ENCODE data around the gene PSMD13.

PSMD13 gene

GRCh38 chr11:297051-297585 is 60.3 kb downstream of the PSMD13 start:
- no peaks in the 10 kb centered on the region for H3K36me3 ChIP-seq (ENCODE audit: control insufficient read depth, low read length)
- TF ChIP-seq EZH2phosphoT487 (IDR thresholded peaks at IDR 0.05; ENCODE audit: borderline replicate concordance, low read length) (no peak), CTCF (IDR thresholded peaks at IDR 0.05; ENCODE audit: low read depth, low read length, poor library complexity, severe bottlenecking) (no peak)
- no peak overlapping the region for H3K4me2 ChIP-seq (ENCODE audit: low read length)
- no peaks in the 10 kb centered on the region for H3K4me1 ChIP-seq (ENCODE audit: control insufficient read depth, low read length)
- H3K79me2 ChIP-seq (ENCODE audit: control insufficient read depth, low read length), result no peaks in the 10 kb centered on the region
- H3K27ac ChIP-seq (ENCODE audit: low read depth, low read length), result no peak overlapping the region
- no peaks in the 10 kb centered on the region for H3K9me3 ChIP-seq (ENCODE audit: control insufficient read depth, insufficient read depth, low read length)
- H3K27me3 ChIP-seq (ENCODE audit: control insufficient read depth, low read length), result peaks cover 6% of the 10 kb centered on the region; the same call in 1 of the 2 replicates
- H3F3A ChIP-seq (ENCODE audit: control insufficient read depth, insufficient read depth), result no peaks in the 10 kb centered on the region
- H4K20me1 ChIP-seq (ENCODE audit: control insufficient read depth, insufficient read depth, low read depth, low read length), result no peaks in the 10 kb centered on the region
- H3K4me3 ChIP-seq (ENCODE audit: low read length), result no peak overlapping the region
- H3K9me2 ChIP-seq (replicated peaks; ENCODE audit: control insufficient read depth, low read length), result no peaks in the 10 kb centered on the region

- Histone ChIP-seq H3K4me3 (ENCODE audit: low read length) (no peak overlapping the region), H3K4me1 (ENCODE audit: control insufficient read depth, low read length) (peaks cover 3% of the 10 kb centered on the region), H3K9me3 (ENCODE audit: control insufficient read depth, insufficient read depth, low read length) (no peaks in the 10 kb centered on the region), H3K36me3 (ENCODE audit: control insufficient read depth, low read length) (no peaks in the 10 kb centered on the region), H3F3A (ENCODE audit: control insufficient read depth, insufficient read depth) (no peaks in the 10 kb centered on the region), H3K4me2 (ENCODE audit: low read length) (no peak overlapping the region), H3K9me2 (replicated peaks; ENCODE audit: control insufficient read depth, low read length) (no peaks in the 10 kb centered on the region), H4K20me1 (ENCODE audit: control insufficient read depth, insufficient read depth, low read depth, low read length) (no peaks in the 10 kb centered on the region), H3K27me3 (ENCODE audit: control insufficient read depth, low read length) (peaks cover 6% of the 10 kb centered on the region; the same call in 1 of the 2 replicates), H3K79me2 (ENCODE audit: control insufficient read depth, low read length) (no peaks in the 10 kb centered on the region), H3K27ac (ENCODE audit: low read depth, low read length) (no peak overlapping the region)
- TF ChIP-seq EZH2phosphoT487 (IDR thresholded peaks at IDR 0.05; ENCODE audit: borderline replicate concordance, low read length) (no peak), CTCF (IDR thresholded peaks at IDR 0.05; ENCODE audit: low read depth, low read length, poor library complexity, severe bottlenecking) (no peak)
Measured at GRCh38 chr11:297586-298405, 61.0 kb downstream of the PSMD13 start.

- H3K4me2 ChIP-seq (ENCODE audit: low read length), result no peak overlapping the region
- no peak for TF ChIP-seq EZH2phosphoT487 (IDR thresholded peaks at IDR 0.05; ENCODE audit: borderline replicate concordance, low read length)
- no peak for TF ChIP-seq CTCF (IDR thresholded peaks at IDR 0.05; ENCODE audit: low read depth, low read length, poor library complexity, severe bottlenecking)
- no peaks in the 10 kb centered on the region for H4K20me1 ChIP-seq (ENCODE audit: control insufficient read depth, insufficient read depth, low read depth, low read length)
- H3K9me2 ChIP-seq (replicated peaks; ENCODE audit: control insufficient read depth, low read length), result no peaks in the 10 kb centered on the region
- no peaks in the 10 kb centered on the region for H3K9me3 ChIP-seq (ENCODE audit: control insufficient read depth, insufficient read depth, low read length)
- H3K36me3 ChIP-seq (ENCODE audit: control insufficient read depth, low read length), result no peaks in the 10 kb centered on the region
- no peak overlapping the region for H3K27ac ChIP-seq (ENCODE audit: low read depth, low read length)
- H3K4me3 ChIP-seq (ENCODE audit: low read length), result no peak overlapping the region
- H3F3A ChIP-seq (ENCODE audit: control insufficient read depth, insufficient read depth), result peaks cover 2% of the 10 kb centered on the region; the same call in 1 of the 2 replicates
- no peaks in the 10 kb centered on the region for H3K79me2 ChIP-seq (ENCODE audit: control insufficient read depth, low read length)
- H3K4me1 ChIP-seq (ENCODE audit: control insufficient read depth, low read length), result peaks cover 10% of the 10 kb centered on the region
- peaks cover 6% of the 10 kb centered on the region; the same call in 1 of the 2 replicates for H3K27me3 ChIP-seq (ENCODE audit: control insufficient read depth, low read length)
Measured at GRCh38 chr11:298406-299065, 61.8 kb downstream of the PSMD13 start.
